BLaER1 treated with 17β-estradiol and CSF1 and Interleukin-3, amounts not matched to agents 10 nM and 100 nM (cell line): Measurements from ENCODE around the gene TNPO2.
A peak's percentile ranks its signal among the peaks of the same experiment; 100 is the strongest.

Experiments
- H3K27ac ChIP-seq, 11 experiments: shearing (Covaris generic); formaldehyde crosslinking; 2 replicates each; pipeline ENCODE4 v1.8.1; 2022
- H3K27me3 ChIP-seq, 11 experiments: shearing (Covaris generic); formaldehyde crosslinking; 2 replicates each; pipeline ENCODE4 v1.8.1; 2022
- H3K36me3 ChIP-seq, 11 experiments: shearing (Covaris generic); formaldehyde crosslinking; 2 replicates each; pipeline ENCODE4 v1.8.1; 2022
- H3K4me1 ChIP-seq, 10 experiments: shearing (Covaris generic); formaldehyde crosslinking; 2 replicates each; pipeline ENCODE4 v1.8.1; 2022
- H3K4me2 ChIP-seq, 11 experiments: shearing (Covaris generic); formaldehyde crosslinking; 2 replicates each; pipeline ENCODE4 v1.8.1; 2022
- H3K4me3 ChIP-seq, 10 experiments: shearing (Covaris generic); formaldehyde crosslinking; 2 replicates each; pipeline ENCODE4 v1.8.1; 2022
- H3K9ac ChIP-seq, 11 experiments: shearing (Covaris generic); formaldehyde crosslinking; 2 replicates each; pipeline ENCODE4 v1.8.1; 2022
- H3K9me3 ChIP-seq, 11 experiments: shearing (Covaris generic); formaldehyde crosslinking; replicated peaks in 1 of 11; 2 replicates each; pipeline ENCODE4 v1.8.1; 2022
- H4K20me1 ChIP-seq, 11 experiments: shearing (Covaris generic); formaldehyde crosslinking; 2 replicates each; pipeline ENCODE4 v1.8.1; 2022
- Cebpa-rat ChIP-seq, 11 experiments: shearing (Covaris generic); IDR thresholded peaks; 2 replicates each; pipeline ENCODE4 v1.8.1; 2022

The TNPO2 gene

DNA sequence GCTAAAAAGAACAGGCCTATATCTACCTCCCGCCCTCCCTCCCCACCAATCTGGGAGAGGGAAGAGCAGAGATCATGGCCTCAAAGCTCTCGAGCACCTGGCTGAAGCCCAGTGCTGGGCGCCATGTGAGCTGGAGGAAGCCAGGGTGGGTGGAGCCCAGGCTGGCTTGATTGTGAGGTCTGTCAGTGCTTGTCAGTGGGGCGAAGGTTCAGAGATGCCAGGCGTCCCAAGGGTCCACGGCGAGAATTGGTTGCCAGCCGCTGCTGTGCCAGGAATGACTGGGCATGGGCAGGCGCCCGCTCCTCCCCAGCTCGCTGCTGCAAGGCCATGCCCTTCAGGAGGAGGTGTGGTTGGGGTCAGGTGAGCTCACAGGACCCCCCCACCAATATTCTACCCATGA, 39.4 kb upstream of the TNPO2 start:
- Histone ChIP-seq H3K4me2 (no peak overlapping the region), H3K9ac (no peak overlapping the region), H3K4me1 (peaks cover 0 to 8% (median 4%) of the 10 kb centered on the region in 10 experiments; a peak in 7 of 20 replicates), H3K27me3 (no peaks in the 10 kb centered on the region), H3K4me3 (no peak overlapping the region), H3K9me3 (no peaks in the 10 kb centered on the region), H4K20me1 (peaks cover 0 to 6% (median 0%) of the 10 kb centered on the region in 11 experiments; a peak in 2 of 22 replicates), H3K27ac (no peak overlapping the region), H3K36me3 (peaks cover 0 to 13% (median 6%) of the 10 kb centered on the region in 11 experiments; a peak in 11 of 22 replicates)
- TF ChIP-seq Cebpa-rat (IDR thresholded peaks at IDR 0.05) = no peak

GRCh38 chr19:12759686-12760085, 36.0 kb upstream of the TNPO2 start:
- Histone ChIP-seq H3K4me2 (no peak overlapping the region), H3K36me3 (peaks cover 0 to 11% (median 6%) of the 10 kb centered on the region in 11 experiments; a peak in 11 of 22 replicates), H4K20me1 (no peaks in the 10 kb centered on the region), H3K4me1 (peaks cover 0 to 20% (median 16%) of the 10 kb centered on the region in 10 experiments; a peak in 17 of 20 replicates), H3K27me3 (no peaks in the 10 kb centered on the region), H3K9me3 (no peaks in the 10 kb centered on the region), H3K4me3 (no peak overlapping the region), H3K27ac (no peak overlapping the region), H3K9ac (no peak overlapping the region)
- TF ChIP-seq Cebpa-rat (IDR thresholded peaks at IDR 0.05) = no peak

- no peaks in the 10 kb centered on the region for H3K9me3 ChIP-seq
- H3K27ac ChIP-seq = peak overlapping the region in 3 of 11 experiments; percentile 29 to 46 (median 42); a peak in 3 of 22 replicates
- H3K4me2 ChIP-seq = peak overlapping the region; percentile 65 to 90 (median 78)
- H3K4me3 ChIP-seq = peak overlapping the region in 6 of 10 experiments; percentile 22 to 45 (median 40); a peak in 8 of 20 replicates
- TF ChIP-seq Cebpa-rat (IDR thresholded peaks at IDR 0.05) = no peak
- peaks cover 0 to 3% (median 0%) of the 10 kb centered on the region in 11 experiments; a peak in 1 of 22 replicates for H3K36me3 ChIP-seq
- H4K20me1 ChIP-seq = no peaks in the 10 kb centered on the region
- H3K27me3 ChIP-seq = no peaks in the 10 kb centered on the region
- H3K4me1 ChIP-seq = peaks cover 0 to 29% (median 18%) of the 10 kb centered on the region in 10 experiments; a peak in 17 of 20 replicates
- H3K9ac ChIP-seq = peak overlapping the region in 10 of 11 experiments; percentile 14 to 62 (median 44); a peak in 11 of 22 replicates
Measured at GRCh38 chr19:12757544-12758274, 34.0 kb upstream of the TNPO2 start.

DNA sequence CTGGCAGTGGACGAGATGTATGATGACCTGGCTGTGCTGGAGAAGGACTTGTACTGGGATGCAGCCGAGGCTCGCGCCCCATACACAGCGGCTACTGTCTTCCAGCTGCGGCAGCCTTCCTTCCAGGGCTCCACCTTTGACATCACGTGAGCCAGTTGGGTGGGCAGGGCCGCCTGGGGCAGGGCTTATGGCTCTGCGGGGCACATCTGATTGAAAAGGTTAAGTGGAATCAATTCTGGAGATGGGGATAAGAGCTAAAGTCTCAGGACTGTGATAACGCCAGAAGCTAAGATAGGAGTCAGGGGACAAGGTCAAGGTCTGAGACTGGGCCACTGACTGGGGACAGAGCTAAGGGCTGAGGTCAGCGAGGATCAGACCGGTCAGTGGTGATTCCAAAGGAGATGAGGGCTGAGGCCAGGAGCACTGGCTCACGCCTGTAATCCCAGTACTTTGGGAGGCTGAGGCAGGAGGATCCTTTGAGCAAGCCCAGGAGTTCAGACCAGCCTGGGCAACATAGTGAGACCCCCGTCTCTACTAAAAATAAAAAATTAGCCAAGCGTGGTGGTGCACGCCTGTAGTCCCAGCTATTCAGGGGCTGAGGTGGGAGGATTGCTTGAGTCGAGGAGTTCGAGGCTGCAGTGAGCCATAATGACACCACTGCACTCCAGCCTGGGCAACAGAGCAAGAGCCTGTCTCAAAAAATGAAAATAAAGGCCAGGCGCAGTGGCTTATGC, 32.6 kb upstream of the TNPO2 start:
- Histone ChIP-seq H3K4me1 (peaks cover 0 to 41% (median 25%) of the 10 kb centered on the region in 10 experiments; a peak in 17 of 20 replicates), H3K27ac (no peak overlapping the region), H3K9ac (no peak overlapping the region), H3K9me3 (no peaks in the 10 kb centered on the region), H3K4me2 (peak overlapping the region in 9 of 11 experiments; percentile 69 to 90 (median 78); a peak in 12 of 22 replicates), H3K36me3 (no peaks in the 10 kb centered on the region), H3K4me3 (no peak overlapping the region), H4K20me1 (no peaks in the 10 kb centered on the region), H3K27me3 (no peaks in the 10 kb centered on the region)
- TF ChIP-seq Cebpa-rat (IDR thresholded peaks at IDR 0.05) = no peak

DNA sequence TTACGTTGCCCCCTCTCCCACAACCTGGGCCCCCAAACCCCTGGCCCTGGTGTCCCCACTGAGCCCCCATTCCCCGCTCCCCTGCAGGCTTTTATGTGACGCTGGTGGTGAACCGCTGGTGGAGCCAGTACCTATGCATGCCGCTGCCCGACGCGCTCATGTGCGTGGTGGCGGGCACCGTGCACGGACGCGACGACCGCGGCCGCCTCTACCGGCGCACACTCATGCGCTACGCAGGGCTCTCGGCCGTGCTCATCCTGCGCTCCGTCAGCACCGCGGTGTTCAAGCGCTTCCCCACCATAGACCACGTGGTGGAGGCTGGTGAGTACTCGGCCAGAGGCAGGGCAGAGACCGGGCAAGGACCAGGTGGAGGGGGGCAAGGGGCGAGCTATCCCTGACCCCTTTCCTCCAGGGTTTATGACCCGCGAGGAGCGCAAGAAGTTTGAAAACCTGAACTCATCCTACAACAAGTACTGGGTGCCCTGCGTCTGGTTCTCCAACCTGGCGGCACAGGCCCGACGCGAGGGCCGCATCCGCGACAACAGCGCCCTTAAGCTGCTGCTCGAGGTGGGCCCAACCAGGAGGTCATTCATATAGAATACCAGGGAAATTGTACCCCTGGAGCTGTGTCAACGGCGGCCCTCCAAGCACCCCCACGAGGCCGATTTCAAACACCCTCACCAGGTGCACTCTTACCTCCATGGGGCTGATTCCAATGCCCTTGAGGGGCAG, 30.9 kb upstream of the TNPO2 start:
- no peak overlapping the region for H3K9ac ChIP-seq
- no peak overlapping the region for H3K4me3 ChIP-seq
- H3K27me3 ChIP-seq = peaks cover 0 to 12% (median 0%) of the 10 kb centered on the region in 11 experiments; a peak in 1 of 22 replicates
- H3K4me2 ChIP-seq = peak overlapping the region in 1 of 11 experiments; percentile 5; a peak in 1 of 22 replicates
- H4K20me1 ChIP-seq = peaks cover 0 to 6% (median 0%) of the 10 kb centered on the region in 11 experiments; a peak in 1 of 22 replicates
- H3K27ac ChIP-seq = no peak overlapping the region
- H3K9me3 ChIP-seq = no peaks in the 10 kb centered on the region
- H3K4me1 ChIP-seq = peaks cover 12 to 58% (median 42%) of the 10 kb centered on the region in 10 experiments
- TF ChIP-seq Cebpa-rat (IDR thresholded peaks at IDR 0.05) = no peak
- no peaks in the 10 kb centered on the region for H3K36me3 ChIP-seq

DNA sequence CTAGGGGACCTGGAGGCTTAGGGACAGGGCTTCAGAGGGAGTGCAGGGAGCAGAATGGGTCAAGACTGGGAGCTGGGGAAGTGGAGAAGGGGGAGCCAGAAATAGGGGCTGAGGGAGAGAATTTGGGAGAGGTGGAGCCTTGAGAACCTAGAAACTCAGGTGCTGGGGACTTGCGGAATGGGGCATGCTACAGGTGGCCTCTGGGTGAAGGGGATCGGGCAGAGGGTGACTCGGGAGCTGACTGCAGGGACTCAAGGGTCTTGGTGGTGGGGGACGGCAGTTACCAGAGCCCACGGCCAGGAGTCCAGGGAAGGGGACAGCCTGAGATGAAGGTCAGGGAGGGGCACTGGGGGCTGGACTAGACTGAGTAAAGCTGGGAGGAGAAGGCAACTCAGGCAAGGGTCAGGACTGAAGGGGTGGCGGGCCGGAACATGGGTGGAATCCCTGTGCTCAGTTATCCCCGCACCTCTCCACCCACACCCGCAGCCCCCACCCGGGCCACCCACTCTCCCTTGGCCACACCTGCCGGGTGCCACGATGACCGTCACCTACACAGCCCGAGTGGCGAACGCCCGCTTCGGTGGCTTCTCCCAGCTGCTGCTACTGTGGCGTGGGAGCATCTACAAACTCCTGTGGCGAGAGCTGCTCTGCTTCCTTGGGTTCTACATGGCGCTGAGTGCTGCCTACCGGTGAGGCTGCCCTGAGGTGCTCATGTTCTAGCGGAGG, 28.5 kb upstream of the TNPO2 start:
- peak overlapping the region in 4 of 11 experiments; percentile 96 to 99 (median 98); a peak in 6 of 22 replicates for H3K4me2 ChIP-seq
- H3K4me3 ChIP-seq = no peak overlapping the region
- no peak for TF ChIP-seq Cebpa-rat (IDR thresholded peaks at IDR 0.05)
- peaks cover 0 to 15% (median 0%) of the 10 kb centered on the region in 11 experiments; a peak in 2 of 22 replicates for H4K20me1 ChIP-seq
- no peak overlapping the region for H3K27ac ChIP-seq
- H3K27me3 ChIP-seq = peaks cover 0 to 12% (median 0%) of the 10 kb centered on the region in 11 experiments; a peak in 1 of 22 replicates
- peaks cover 9 to 16% (median 14%) of the 10 kb centered on the region in 11 experiments for H3K9me3 ChIP-seq
- peaks cover 18 to 62% (median 42%) of the 10 kb centered on the region in 10 experiments for H3K4me1 ChIP-seq
- peaks cover 11 to 17% (median 15%) of the 10 kb centered on the region in 11 experiments for H3K36me3 ChIP-seq
- 0 out of 22 replicates have a peak overlapping the region, but pooled peaks of 1 of the 11 experiments have one; percentile 76 for H3K9ac ChIP-seq

- Histone ChIP-seq H4K20me1 (peaks cover 0 to 15% (median 0%) of the 10 kb centered on the region in 11 experiments; a peak in 2 of 22 replicates), H3K36me3 (peaks cover 17 to 23% (median 21%) of the 10 kb centered on the region in 11 experiments), H3K9ac (peak within 1 kb of the TSS in 9 of 11 experiments; percentile 54 to 76 (median 66); a peak in 15 of 22 replicates), H3K4me3 (peak within 1 kb of the TSS in 7 of 10 experiments; percentile 38 to 53 (median 45); a peak in 7 of 20 replicates), H3K4me2 (peak within 1 kb of the TSS; percentile 92 to 99 (median 98)), H3K9me3 (peaks cover 12 to 22% (median 16%) of the 10 kb centered on the region in 11 experiments), H3K27me3 (peaks cover 0 to 12% (median 0%) of the 10 kb centered on the region in 11 experiments; a peak in 1 of 22 replicates), H3K27ac (peak within 1 kb of the TSS in 7 of 11 experiments; percentile 56 to 73 (median 68); a peak in 9 of 22 replicates), H3K4me1 (peaks cover 18 to 57% (median 36%) of the 10 kb centered on the region in 10 experiments)
- no peak for TF ChIP-seq Cebpa-rat (IDR thresholded peaks at IDR 0.05)
Measured at GRCh38 chr19:12751635-12752034, 27.9 kb upstream of the TNPO2 start, which contains the start of gene BEST2. TSS of gene BEST2 (plus strand) at chr19:12751791. CDS start at chr19:12752593, 802 bp downstream.
